HAP-1 (cell line): ENCODE results near the gene LRRC4B.

Source experiments
- DNase-seq, 2 experiments: peaks; one replicate each; pipeline ENCODE4 v3.0.0-alpha.2; 2016 to 2020; ENCODE audit warnings: low spot score in 2 of 2
- H3K27me3 ChIP-seq: fragments of 250-450 bp; sonication (Bioruptor Pico); 2 replicates; pipeline ENCODE4 v1.5.1; 2020; ENCODE audit warnings: low read depth, mild to moderate bottlenecking, moderate library complexity
- H3K36me3 ChIP-seq: fragments of 250-450 bp; sonication (Bioruptor Pico); replicated peaks from 2 replicates; pipeline ENCODE4 v1.5.1; 2020; ENCODE audit warnings: mild to moderate bottlenecking
- H3K4me1 ChIP-seq: fragments of 250-450 bp; sonication (Bioruptor Pico); 2 replicates; pipeline ENCODE4 v1.5.1; 2020; ENCODE audit warnings: mild to moderate bottlenecking
- H3K4me3 ChIP-seq: fragments of 250-450 bp; sonication (Bioruptor Pico); 2 replicates; pipeline ENCODE4 v1.5.1; 2020; ENCODE audit warnings: mild to moderate bottlenecking, moderate library complexity
- H3K9me3 ChIP-seq: fragments of 250-450 bp; sonication (Bioruptor Pico); 2 replicates; pipeline ENCODE4 v1.5.1; 2020; ENCODE audit warnings: mild to moderate bottlenecking, moderate library complexity
- in situ Hi-C: fragments of 300-500 bp; cut with MboI; formaldehyde crosslinking; loops from 3 replicates; pipeline ENCODE4 v1.14.3; 2020; ENCODE audit warnings: low sequenced_read_pairs, inconsistent platforms, mixed read lengths

The LRRC4B gene

DNA sequence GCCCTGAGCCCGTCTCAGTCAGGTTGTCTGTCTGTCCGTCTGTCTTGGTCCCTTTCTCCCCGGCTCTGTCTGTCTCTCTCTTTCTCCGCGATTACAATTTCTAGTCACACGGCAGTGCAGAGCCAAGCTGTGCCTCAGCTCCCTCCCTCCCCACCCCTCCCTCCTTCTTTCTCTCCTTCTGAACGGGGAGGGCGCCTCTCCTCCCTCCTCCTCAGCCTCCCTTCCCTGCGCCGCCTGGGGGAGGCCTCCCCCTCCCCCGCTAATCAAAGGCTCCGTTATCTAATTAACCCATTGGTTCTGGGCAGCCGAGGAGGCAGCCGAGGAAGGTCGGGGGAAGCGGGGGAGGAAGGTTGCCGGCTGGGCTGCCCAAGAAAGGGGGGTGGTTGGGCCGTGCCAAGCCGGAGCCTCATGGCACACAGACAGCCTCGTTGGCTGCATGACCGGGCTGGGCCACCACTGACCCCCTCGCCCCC is 16.5 kb downstream of the LRRC4B start:
- H3K4me3 ChIP-seq = no peak overlapping the region
- in situ Hi-C loops = no loop called here
- peaks cover 4% of the 10 kb centered on the region; the same call in 1 of the 2 replicates for H3K4me1 ChIP-seq
- DNase-seq = no peak
- no peaks in the 10 kb centered on the region for H3K9me3 ChIP-seq
- H3K36me3 ChIP-seq = no peaks in the 10 kb centered on the region
- peaks cover 19% of the 10 kb centered on the region for H3K27me3 ChIP-seq

DNA sequence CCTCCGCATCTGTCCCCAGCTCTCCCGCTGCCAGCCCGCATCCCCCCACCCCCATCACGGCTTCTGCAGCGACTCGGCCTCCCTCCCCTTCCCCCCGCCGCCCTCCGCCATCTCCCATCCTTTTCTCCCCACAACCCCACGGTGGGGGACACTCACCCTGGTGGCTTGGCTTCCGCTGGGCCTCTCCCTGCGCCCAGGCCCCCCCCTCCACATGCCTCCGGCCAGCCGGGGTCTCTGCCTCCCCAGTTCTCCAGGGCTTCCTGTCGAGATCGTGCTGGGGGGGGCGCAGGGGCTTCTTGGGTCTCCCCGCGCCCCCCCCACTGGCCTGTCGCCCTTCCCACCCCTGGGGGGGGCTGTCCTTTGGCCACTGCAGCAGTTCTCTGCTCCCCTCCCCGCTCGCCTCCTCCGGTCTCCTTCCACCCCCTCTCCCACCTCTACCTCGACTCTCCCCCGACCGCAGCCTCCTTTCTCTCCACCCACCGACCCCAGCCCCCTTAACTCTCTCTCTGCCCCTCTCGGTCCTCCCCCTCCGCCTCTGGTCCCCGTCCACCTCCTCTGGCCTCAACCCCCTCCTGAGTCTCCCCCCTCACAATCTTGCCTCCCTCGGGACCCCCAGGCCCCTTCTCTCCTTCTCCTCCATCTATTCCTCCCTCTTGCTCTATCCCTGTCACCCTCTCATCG is 17.1 kb downstream of the LRRC4B start:
- no peaks in the 10 kb centered on the region for H3K36me3 ChIP-seq
- DNase-seq = no peak
- peaks cover 19% of the 10 kb centered on the region for H3K27me3 ChIP-seq
- no peak overlapping the region for H3K4me3 ChIP-seq
- H3K4me1 ChIP-seq = peaks cover 4% of the 10 kb centered on the region; the same call in 1 of the 2 replicates
- H3K9me3 ChIP-seq = no peaks in the 10 kb centered on the region
- in situ Hi-C loops = no loop called here

DNA sequence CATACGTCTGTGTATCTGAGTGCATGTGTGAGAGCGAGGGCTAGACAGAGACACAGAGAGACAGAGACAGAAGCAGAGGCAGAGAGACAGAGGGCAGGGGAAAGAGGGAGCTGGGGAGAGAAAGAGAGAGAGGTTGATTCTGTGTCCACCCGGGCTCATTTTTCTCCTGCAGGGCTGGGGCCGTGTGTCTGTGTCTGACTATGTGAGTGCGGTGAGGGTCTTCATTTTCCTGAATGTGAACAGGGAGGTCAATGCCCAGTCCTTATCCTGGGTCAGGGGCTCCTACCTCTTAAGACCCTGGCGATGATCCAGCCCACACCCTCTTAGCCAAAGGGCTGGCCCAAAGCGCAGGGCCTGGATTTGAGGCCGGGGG is 17.7 kb downstream of the LRRC4B start:
- no peaks in the 10 kb centered on the region for H3K4me1 ChIP-seq
- no peaks in the 10 kb centered on the region for H3K36me3 ChIP-seq
- peaks cover 19% of the 10 kb centered on the region for H3K27me3 ChIP-seq
- H3K9me3 ChIP-seq = no peaks in the 10 kb centered on the region
- in situ Hi-C loops = no loop called here
- no peak for DNase-seq
- no peak overlapping the region for H3K4me3 ChIP-seq

DNA sequence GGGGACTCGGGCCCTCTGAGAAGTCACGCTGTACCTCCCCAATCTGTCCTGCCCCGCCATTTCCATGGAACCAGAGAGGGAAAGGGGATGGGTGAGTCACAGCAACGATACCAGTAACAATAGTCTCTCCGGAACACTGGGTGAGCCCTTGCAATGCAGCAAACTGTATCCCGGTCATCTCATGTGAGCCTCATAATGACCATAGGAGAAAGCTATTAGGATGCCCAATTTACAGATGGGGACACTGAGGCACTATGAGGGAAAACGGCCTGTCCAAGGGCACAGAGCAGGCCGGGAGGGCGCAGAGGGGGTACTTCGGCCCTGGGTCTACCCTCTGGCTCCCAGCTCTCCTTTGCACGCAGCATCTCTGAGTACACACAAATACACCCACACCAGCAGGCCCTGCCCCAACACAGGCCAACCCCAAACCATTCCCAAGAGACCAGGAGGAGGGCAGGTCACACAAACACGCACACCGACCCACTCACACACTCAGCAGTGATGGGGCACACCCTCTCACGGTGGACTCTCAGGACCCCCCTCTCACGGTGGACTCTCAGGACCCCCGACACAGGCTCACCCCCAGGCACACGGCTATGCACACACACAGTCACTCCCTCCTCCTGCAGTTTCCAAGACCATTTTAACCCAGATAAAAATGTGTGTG is 18.2 kb downstream of the LRRC4B start:
- peaks cover 19% of the 10 kb centered on the region for H3K27me3 ChIP-seq
- no peak for DNase-seq
- in situ Hi-C loops = no loop called here
- no peaks in the 10 kb centered on the region for H3K9me3 ChIP-seq
- H3K36me3 ChIP-seq = no peaks in the 10 kb centered on the region
- H3K4me3 ChIP-seq = no peak overlapping the region
- no peaks in the 10 kb centered on the region for H3K4me1 ChIP-seq

DNA sequence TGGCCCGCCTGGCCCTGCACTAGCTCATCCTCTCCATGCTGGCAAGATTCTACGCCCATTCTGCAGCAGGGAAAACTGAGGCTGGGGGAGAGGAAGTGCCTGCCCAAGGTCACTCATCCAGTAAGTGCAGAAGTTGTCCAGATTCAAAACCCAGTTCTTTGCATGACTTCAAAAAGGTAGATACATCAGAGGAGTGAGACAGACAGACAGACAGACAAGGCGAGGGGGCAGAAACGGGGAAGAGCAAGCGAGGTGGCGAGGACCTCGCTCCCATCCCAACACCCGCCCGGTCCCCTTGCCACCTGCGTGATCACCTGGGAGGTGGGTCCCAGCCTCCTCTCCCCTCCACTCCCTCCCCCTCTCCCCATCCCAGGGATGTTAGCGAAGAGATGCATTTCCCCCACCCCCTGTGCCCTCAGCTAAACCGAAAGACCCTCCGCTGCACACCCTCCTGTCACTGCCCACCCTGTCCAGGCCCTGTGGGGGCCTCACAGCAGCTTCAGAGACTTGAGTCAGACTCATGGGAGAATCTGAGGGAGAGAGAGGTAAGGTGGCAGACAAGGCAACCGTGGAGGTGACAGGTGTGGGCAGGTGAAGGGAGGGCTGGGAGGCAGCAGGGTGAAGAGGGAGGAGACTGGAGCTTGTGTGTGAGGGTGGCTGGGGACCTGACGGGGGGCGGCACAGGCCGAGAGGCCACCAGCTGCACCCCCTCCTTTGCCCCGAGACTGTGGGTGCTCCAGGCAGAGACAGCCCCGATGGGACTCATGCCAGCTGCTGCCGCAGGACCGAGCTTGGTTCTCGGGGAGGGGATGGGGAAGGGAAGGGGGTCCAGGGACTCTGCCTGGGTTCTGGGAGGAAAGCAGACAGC is 18.9 kb downstream of the LRRC4B start:
- Histone ChIP-seq H3K9me3 (no peaks in the 10 kb centered on the region), H3K4me1 (no peaks in the 10 kb centered on the region), H3K27me3 (peaks cover 19% of the 10 kb centered on the region), H3K36me3 (no peaks in the 10 kb centered on the region), H3K4me3 (no peak overlapping the region)
- no peak for DNase-seq
- in situ Hi-C loops = no loop called here

DNA sequence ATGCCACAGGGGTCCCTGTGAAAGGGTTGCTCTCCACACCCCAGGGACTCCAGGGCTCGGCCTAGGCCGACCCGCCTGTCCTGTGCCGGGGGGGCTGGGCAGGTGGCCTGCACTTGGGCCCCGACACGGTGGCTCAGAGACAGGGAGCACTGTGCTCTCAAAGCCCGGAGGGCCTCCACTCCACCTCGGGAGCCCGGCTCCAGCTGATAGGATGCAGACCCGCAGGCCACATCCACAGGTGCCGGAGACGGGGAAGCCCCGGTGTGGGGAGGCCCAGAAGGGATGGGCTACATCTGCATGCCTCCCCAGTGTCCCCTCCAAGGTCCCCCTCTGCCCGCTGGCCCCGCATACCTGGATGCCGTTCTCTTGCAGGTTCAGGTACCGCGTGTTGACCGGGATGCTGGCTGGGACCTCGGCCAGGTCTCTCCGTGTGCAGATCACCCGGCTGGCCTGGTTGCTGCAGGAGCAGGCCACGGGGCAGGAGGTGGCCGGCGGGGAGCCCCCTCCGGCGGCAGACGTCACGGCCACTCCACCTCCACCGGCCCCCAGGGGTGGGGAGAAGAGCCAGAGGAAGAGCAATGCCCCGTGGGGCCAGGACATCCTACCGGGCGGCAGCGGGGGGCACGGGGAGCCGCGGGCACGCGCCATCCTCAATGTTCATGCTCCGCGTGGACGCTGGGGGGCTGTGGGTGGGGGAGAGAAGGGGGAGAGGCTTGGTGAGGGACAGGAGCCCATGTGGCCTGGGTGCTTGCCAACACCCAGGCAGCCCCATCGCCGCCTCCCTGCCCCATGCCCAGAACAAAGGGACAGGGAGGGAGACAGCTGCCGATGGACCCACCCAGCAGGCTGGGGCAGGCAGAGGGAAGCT is 19.8 kb downstream of the LRRC4B start:
- in situ Hi-C loops = no loop called here
- Histone ChIP-seq H3K9me3 (no peaks in the 10 kb centered on the region), H3K4me1 (no peaks in the 10 kb centered on the region), H3K36me3 (no peaks in the 10 kb centered on the region), H3K27me3 (peaks cover 19% of the 10 kb centered on the region), H3K4me3 (no peak overlapping the region)
- DNase-seq = no peak

DNA sequence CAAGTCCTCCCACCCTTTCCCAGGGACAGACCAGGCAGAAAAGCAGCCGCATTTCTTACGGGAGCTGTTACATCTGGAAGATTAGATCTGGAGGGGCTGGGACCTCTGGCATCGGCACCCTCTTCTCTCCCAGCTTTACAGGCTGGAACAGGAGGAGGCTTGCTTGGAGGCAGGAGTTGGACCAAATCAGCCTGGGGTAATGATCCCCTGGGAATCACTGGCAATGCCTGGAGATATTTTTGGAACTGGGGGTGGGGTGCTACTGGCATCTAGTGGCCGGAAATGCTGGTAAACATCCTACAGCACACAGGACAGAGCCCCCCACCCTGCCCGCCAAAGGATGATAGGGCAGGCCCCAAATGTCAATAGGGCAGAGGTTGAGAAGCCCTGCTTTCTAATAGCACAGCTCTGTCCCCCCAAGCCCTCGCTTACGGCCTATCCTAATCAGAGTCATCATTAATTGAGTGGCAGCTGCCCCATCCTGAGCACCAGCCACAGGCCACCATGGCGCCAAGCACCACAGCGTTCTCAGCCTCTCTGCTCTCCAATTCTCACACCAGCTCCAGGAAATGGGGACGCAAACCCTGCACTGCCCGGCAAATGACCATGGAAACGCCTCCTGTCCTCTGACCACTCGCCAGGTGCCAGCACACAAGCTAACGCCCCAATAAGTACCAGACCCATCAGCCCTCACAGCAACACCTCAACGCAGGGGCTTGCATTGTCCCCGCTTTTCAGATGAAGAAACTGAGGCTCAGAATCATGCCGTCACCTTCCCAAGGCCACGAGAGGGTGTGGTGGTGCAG is 20.6 kb downstream of the LRRC4B start:
- H3K36me3 ChIP-seq = no peaks in the 10 kb centered on the region
- no peaks in the 10 kb centered on the region for H3K4me1 ChIP-seq
- no peaks in the 10 kb centered on the region for H3K9me3 ChIP-seq
- in situ Hi-C loops = no loop called here
- no peak overlapping the region for H3K4me3 ChIP-seq
- no peak for DNase-seq
- H3K27me3 ChIP-seq = peaks cover 19% of the 10 kb centered on the region

DNA sequence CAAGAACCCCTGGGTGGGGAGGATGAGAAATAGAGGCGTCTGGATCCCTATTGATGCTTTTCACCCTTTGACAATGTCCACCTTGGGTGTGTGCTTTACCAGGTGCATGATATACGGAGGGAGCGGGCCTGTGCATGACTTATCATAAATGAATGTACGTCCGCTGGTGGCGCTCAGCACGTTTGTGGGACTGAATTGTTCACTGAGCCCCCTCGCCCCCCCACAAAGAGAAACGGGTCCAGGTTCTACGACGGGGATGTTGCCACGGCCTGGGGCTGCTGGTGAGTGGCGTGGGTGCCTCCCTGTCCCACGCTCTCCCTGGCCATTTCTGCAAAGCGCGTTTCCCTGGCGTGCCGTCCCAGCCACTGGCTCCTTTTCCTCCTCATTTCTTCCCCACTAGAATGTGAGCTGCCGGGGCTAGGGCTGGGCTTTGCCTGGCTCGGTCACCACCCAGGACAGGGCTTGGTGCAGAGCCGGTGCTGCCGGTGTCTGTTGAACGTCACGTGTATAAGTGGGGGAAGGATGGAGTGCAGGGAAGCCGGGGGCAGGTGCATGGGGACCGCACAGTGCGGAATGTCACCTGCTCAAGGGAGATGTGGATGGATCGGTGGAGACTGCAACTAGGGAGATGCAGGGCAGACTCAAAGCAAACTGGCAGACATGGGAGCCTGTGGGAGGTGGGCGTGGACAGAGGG is 21.6 kb downstream of the LRRC4B start:
- in situ Hi-C loops = no loop called here
- Histone ChIP-seq H3K9me3 (no peaks in the 10 kb centered on the region), H3K4me1 (no peaks in the 10 kb centered on the region), H3K4me3 (no peak overlapping the region), H3K27me3 (peaks cover 16% of the 10 kb centered on the region), H3K36me3 (no peaks in the 10 kb centered on the region)
- DNase-seq = no peak

DNA sequence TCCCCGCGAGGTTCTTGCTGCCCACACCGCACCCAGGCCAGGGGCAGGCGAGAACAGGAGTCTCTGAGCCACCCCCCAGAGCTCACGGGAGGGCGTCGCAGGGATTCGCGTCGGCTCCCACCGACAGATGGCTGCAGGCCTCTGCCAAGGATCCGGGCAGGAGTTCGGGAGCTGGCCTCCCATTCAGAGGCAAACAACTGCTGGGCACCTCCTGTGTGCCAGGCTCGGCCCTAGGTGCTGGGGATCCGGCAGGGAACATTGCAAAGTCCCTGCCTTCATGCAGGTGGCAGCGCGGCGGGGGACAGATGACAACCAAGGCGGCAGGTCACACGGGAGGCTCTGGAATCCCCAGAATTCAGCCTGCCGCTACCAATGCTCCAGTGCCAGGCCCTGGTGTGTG is 25.3 kb downstream of the LRRC4B start:
- Histone ChIP-seq H3K9me3 (no peaks in the 10 kb centered on the region), H3K27me3 (no peaks in the 10 kb centered on the region), H3K4me3 (no peak overlapping the region), H3K4me1 (no peaks in the 10 kb centered on the region), H3K36me3 (no peaks in the 10 kb centered on the region)
- DNase-seq = no peak
- in situ Hi-C loops = no loop called here

DNA sequence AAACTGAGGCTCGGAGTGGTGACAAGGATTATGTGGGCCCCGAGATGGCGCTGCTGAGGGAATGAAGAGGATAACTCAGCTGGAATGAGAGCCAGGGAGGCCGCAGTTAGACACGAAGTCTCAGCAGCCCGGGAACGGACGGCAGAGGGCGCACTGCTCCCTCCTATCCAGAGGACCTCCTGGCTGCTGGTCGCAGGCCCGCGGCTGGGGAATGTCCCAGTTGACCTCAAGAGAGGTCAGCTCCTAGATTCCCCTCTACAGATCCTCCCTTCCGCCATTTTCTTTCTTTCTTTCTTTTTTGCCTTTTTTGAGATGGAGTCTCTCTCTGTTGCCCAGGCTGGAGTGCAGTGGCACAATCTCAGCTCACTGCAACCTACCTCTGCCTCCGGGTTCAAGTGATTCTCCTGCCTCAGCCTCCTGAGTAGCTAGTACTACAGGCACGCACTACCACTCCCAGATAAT is 30.4 kb downstream of the LRRC4B start:
- Histone ChIP-seq H3K36me3 (no peaks in the 10 kb centered on the region), H3K9me3 (peaks cover 1% of the 10 kb centered on the region), H3K4me1 (no peaks in the 10 kb centered on the region), H3K4me3 (no peak overlapping the region), H3K27me3 (no peaks in the 10 kb centered on the region)
- in situ Hi-C loops = loop anchor here (5.0 to 10.0 kb wide), 2 partner anchors 240 to 377 kb away; partner anchors contain the start of gene KLK4
- peak; percentile 71 to 94 for DNase-seq

DNA sequence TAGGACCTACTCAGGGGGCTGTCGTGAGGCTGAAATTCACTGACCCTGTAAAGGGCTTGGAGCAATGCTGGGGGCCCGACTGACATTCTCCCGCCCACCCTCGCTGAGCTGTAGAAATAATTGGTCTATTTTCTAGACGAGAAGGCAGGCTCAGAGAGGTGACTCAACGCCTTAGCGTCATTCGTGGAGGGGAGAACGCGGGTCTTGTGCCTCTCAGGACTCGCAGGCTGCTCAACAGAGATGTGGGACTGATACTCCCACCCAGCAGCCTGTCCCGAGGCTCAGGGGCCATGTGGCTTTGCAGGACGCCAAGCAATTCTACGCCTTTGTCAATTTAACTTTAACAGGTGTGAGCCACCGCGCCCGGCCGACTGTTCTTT is 30.9 kb downstream of the LRRC4B start:
- in situ Hi-C loops = loop anchor here (5.0 to 10.0 kb wide), 2 partner anchors 240 to 378 kb away; partner anchors contain the start of gene KLK4
- Histone ChIP-seq H3K9me3 (peaks cover 5% of the 10 kb centered on the region), H3K4me3 (no peak overlapping the region), H3K36me3 (no peaks in the 10 kb centered on the region), H3K27me3 (no peaks in the 10 kb centered on the region), H3K4me1 (no peaks in the 10 kb centered on the region)
- DNase-seq = no peak

DNA sequence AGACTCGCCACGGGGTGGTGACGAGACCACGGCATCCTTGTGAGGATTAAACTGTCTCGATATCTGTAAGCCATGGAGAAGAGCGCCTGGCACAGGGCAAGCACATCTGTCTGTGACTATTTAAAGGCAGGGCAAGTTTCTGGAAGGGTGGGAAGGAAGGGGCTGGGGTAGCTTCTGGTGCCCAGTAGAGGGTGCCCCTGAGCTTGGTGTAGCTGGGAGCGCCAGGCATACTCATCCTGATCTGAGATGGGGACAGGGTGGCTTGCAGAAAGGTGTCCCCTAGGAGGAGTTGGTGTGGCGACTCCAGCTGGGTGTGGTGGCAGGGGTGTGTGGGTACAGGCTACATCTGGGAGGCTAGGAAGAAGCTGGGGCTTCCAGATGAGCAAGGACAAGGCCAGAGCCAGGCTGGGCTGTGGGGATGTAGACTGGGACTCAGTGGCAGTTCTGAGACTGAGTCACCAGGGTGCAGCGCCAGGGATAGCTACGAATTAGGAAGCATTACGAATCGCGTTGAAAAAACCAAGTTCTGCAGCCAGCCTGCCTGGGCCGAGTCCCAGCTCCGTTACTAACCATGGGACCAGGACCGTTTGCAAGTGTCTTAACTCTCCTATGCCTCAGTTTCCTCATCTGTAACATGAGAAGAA is 31.5 kb downstream of the LRRC4B start:
- in situ Hi-C loops = loop anchor here (5.0 to 10.0 kb wide), 2 partner anchors 241 to 378 kb away; partner anchors contain the start of gene KLK4
- Histone ChIP-seq H3K27me3 (no peaks in the 10 kb centered on the region), H3K36me3 (no peaks in the 10 kb centered on the region), H3K4me3 (no peak overlapping the region), H3K4me1 (no peaks in the 10 kb centered on the region), H3K9me3 (peaks cover 5% of the 10 kb centered on the region)
- DNase-seq = no peak
